ENCODE data around the gene DIAPH2.

The DIAPH2 gene

GRCh38 chrX:97431281-97431680 is 746.6 kb downstream of the DIAPH2 start:
- no peak overlapping the region for H3K27ac Mint-ChIP-seq
- peaks cover 50% of the 10 kb centered on the region for H3K36me3 Mint-ChIP-seq
- no peak for ATAC-seq
- H3K4me1 Mint-ChIP-seq = no peaks in the 10 kb centered on the region
- no peaks in the 10 kb centered on the region for H3K9me3 Mint-ChIP-seq
- H3K27me3 Mint-ChIP-seq = no peaks in the 10 kb centered on the region
- H3K4me3 Mint-ChIP-seq = no peak overlapping the region

DNA sequence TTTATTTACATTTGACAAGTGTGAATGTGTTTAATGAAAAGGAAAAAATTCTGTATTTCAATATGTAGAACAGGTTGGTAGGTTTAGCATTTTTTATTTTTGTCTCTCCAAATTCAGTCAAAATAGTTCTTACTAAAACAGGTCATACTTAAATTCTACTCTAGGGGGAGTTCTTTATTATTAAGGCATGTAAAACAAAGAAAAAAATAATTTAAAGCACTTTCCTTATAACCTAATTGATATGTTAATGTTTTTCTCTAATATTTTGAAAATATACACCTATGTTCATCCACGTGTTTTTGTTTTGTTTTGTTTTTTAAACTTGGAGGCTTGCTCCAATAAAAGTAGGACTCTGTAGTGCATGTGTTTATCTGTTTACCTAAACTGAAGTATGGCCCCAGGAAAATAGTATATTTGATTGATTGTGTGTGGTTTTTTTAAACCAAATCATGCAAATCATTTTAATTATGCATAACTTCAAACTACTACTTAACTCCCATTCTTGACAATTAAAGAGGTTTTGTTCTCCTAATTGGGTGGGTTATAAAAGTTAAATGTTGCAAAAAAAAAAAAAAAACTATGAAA is 761.7 kb downstream of the DIAPH2 start:
- Mint-ChIP-seq H3K36me3 (no peaks in the 10 kb centered on the region), H3K9me3 (no peaks in the 10 kb centered on the region), H3K4me1 (no peaks in the 10 kb centered on the region), H3K27ac (no peak overlapping the region), H3K27me3 (no peaks in the 10 kb centered on the region), H3K4me3 (no peak overlapping the region)
- no peak for ATAC-seq

- Mint-ChIP-seq H3K36me3 (no peaks in the 10 kb centered on the region), H3K9me3 (no peaks in the 10 kb centered on the region), H3K27me3 (no peaks in the 10 kb centered on the region), H3K4me1 (no peaks in the 10 kb centered on the region), H3K27ac (no peak overlapping the region), H3K4me3 (no peak overlapping the region)
- no peak for ATAC-seq
Observed at GRCh38 chrX:97447306-97447705, 762.7 kb downstream of the DIAPH2 start.

DNA sequence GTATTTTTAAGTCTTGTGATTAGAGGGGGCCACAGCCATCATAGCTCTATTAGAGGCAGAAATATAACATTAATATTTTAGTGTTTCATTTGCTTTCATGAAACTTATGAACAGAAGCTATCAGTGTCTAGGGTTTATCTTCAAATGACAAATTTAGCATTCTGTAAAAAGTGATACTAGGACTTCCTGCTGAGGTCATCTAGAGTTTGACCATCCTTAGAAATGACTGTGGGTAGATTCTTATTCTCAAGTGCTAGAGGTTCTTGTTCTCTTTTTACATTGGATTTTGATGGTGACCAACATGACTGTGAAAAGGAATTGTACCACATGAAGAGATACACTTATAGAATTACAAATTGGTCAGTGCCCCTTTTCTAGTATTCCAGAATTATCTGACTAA is 767.6 kb downstream of the DIAPH2 start:
- ATAC-seq = no peak
- Mint-ChIP-seq H3K4me1 (no peaks in the 10 kb centered on the region), H3K36me3 (peaks cover 7% of the 10 kb centered on the region), H3K27me3 (no peaks in the 10 kb centered on the region), H3K4me3 (no peak overlapping the region), H3K27ac (no peak overlapping the region), H3K9me3 (peaks cover 4% of the 10 kb centered on the region)

- Mint-ChIP-seq H3K27ac (no peak overlapping the region), H3K4me1 (no peaks in the 10 kb centered on the region), H3K27me3 (no peaks in the 10 kb centered on the region), H3K9me3 (no peaks in the 10 kb centered on the region), H3K36me3 (no peaks in the 10 kb centered on the region), H3K4me3 (no peak overlapping the region)
- no peak for ATAC-seq
Observed at GRCh38 chrX:97461763-97462162, 777.1 kb downstream of the DIAPH2 start.

- Mint-ChIP-seq H3K36me3 (no peaks in the 10 kb centered on the region), H3K4me1 (no peaks in the 10 kb centered on the region), H3K27ac (no peak overlapping the region), H3K9me3 (no peaks in the 10 kb centered on the region), H3K4me3 (no peak overlapping the region), H3K27me3 (no peaks in the 10 kb centered on the region)
- no peak for ATAC-seq
Observed at GRCh38 chrX:97471071-97471470, 786.4 kb downstream of the DIAPH2 start.

DNA sequence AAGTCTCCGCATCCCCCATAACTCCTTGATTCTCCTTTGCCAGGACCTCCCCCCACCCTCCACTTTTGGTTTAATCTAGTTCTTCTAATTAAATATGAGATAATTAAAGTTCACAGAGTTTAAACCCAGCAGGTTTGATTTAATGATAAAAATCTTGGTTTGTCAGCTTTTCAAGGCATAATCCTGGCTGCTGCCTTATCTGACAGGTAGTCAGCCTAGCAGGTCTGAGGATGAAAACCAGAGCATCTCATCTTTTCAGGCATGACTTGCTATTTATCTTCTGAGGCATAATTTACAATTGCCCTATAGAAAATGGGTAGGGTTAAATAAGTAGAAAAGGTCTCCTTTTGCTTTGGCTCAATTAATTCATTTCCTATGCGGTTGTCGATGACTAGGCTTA is 790.3 kb downstream of the DIAPH2 start:
- Mint-ChIP-seq H3K4me1 (no peaks in the 10 kb centered on the region), H3K9me3 (no peaks in the 10 kb centered on the region), H3K27me3 (no peaks in the 10 kb centered on the region), H3K36me3 (no peaks in the 10 kb centered on the region), H3K27ac (no peak overlapping the region), H3K4me3 (no peak overlapping the region)
- no peak for ATAC-seq

- H3K27ac Mint-ChIP-seq = no peak overlapping the region
- no peaks in the 10 kb centered on the region for H3K4me1 Mint-ChIP-seq
Observed at GRCh38 chrX:97479106-97479890, 794.7 kb downstream of the DIAPH2 start.

DNA sequence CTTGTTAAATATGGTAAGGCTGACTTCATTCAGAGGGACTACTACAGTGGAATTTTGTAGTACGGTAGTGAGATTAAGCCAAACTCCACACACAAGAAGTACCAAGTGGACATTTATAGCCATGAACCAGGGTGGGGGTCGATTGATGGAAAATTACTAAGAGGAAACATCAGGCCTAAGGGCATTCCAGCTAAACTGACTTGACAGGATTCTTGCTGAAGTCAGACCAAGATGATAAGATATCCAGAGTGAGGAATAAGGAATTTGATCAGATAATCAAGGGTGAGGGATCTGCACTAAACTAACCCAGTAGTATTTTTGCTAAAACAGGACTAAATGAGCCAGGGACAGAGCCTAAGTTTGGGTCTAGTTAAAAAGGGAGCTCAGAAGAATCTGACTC is 796.6 kb downstream of the DIAPH2 start:
- Mint-ChIP-seq H3K27me3 (no peaks in the 10 kb centered on the region), H3K4me1 (no peaks in the 10 kb centered on the region), H3K36me3 (no peaks in the 10 kb centered on the region), H3K9me3 (no peaks in the 10 kb centered on the region), H3K4me3 (no peak overlapping the region), H3K27ac (no peak overlapping the region)
- ATAC-seq = no peak

More at GRCh38 chrX:97479106-97479890, 794.7 kb downstream of the DIAPH2 start:
- Mint-ChIP-seq H3K27me3 (no peaks in the 10 kb centered on the region), H3K36me3 (no peaks in the 10 kb centered on the region), H3K4me3 (no peak overlapping the region), H3K9me3 (no peaks in the 10 kb centered on the region)
- ATAC-seq = no peak

DNA sequence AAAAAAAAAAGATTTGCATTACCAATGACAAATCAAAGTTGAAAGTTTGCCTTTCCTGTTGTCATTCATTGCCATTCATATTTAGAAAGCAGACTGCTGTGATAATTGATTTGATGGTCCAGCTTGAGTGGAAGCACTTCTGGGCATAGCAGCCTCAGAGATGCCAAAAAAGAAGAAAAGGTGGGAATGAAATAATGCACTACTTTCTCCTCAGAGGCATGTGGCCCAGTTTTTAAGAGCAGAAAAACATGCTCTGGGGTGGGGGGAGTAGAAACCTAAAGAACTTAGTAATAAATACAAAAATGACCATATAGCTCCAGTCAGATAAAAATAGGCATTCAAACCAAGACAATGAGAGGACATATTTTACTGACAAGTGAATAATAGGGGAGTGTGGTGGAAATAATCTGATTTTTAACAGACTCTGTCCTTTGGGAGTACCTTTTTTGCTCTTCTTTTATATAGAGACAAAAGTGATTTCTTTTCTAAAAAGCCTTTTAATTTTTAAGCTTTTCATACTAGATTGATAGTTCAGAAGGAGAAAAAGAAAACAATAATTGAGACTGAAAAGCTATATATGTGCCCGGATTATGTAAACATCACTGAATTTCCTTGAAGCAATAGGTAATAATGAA is 798.1 kb downstream of the DIAPH2 start:
- no peaks in the 10 kb centered on the region for H3K36me3 Mint-ChIP-seq
- no peaks in the 10 kb centered on the region for H3K4me1 Mint-ChIP-seq
- H3K4me3 Mint-ChIP-seq = no peak overlapping the region
- no peak for ATAC-seq
- H3K27me3 Mint-ChIP-seq = no peaks in the 10 kb centered on the region
- H3K9me3 Mint-ChIP-seq = no peaks in the 10 kb centered on the region
- H3K27ac Mint-ChIP-seq = no peak overlapping the region

DNA sequence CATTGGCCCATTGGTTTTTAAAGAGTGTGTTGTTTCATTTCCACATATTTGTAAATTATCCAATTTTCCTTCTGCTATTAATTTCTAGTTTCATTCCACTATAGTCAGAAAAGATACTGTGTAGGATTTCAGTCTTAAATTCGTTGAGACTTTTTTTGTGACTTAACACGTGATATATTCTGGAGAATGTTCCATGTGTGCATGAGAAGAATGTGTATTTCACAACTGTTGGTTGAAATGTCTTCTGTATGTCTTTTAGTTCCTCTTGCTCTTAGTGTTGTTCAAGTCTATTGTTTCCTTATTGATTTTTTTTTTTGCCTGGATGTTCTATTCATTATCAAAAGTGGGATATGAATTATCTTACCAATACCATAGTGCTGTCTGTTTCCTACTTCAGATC is 806.0 kb downstream of the DIAPH2 start:
- Mint-ChIP-seq H3K9me3 (peaks cover 7% of the 10 kb centered on the region), H3K27ac (no peak overlapping the region), H3K4me3 (no peak overlapping the region), H3K4me1 (no peaks in the 10 kb centered on the region), H3K27me3 (no peaks in the 10 kb centered on the region), H3K36me3 (peaks cover 12% of the 10 kb centered on the region)
- no peak for ATAC-seq

DNA sequence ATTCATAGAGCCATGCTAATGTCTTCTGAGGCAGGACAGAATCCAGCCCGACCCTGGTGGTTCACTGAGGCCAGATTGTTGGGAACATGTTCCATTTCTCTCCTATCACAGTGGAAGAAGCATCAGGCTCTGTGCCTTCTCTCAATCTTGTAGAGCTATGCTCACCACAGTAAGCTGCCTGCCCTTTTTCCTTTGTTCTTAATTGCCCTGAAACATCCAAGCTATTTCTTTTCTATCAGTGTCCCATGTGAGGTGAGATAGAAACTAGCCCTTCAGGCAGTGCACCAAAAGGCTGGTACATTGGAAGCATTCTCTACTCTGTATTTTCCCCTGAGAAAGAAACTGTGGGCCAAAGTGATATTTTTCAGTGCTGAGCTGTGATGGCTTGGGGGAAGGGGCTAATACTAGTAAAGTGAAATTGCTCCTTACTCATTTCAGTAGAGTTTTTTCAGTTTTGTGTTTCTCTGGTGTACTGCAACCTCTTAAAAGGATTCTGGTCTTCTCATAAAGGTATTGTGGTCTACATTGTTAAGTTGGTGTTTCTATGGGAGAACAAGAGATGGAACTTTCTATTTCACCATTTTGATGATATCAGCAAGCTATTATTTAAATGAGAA is 810.2 kb downstream of the DIAPH2 start:
- no peak for ATAC-seq
- Mint-ChIP-seq H3K9me3 (peaks cover 7% of the 10 kb centered on the region), H3K27ac (no peak overlapping the region), H3K4me3 (no peak overlapping the region), H3K36me3 (peaks cover 12% of the 10 kb centered on the region), H3K27me3 (no peaks in the 10 kb centered on the region), H3K4me1 (peaks cover 6% of the 10 kb centered on the region)

GRCh38 chrX:97498093-97498492 is 813.5 kb downstream of the DIAPH2 start:
- ATAC-seq = no peak
- Mint-ChIP-seq H3K27me3 (no peaks in the 10 kb centered on the region), H3K36me3 (no peaks in the 10 kb centered on the region), H3K27ac (no peak overlapping the region), H3K4me3 (no peak overlapping the region), H3K4me1 (peaks cover 6% of the 10 kb centered on the region), H3K9me3 (no peaks in the 10 kb centered on the region)

- Mint-ChIP-seq H3K4me3 (no peak overlapping the region), H3K9me3 (no peaks in the 10 kb centered on the region), H3K36me3 (no peaks in the 10 kb centered on the region), H3K27ac (no peak overlapping the region), H3K27me3 (no peaks in the 10 kb centered on the region), H3K4me1 (no peaks in the 10 kb centered on the region)
- ATAC-seq = no peak
Observed at GRCh38 chrX:97504431-97504830, 819.8 kb downstream of the DIAPH2 start.

DNA sequence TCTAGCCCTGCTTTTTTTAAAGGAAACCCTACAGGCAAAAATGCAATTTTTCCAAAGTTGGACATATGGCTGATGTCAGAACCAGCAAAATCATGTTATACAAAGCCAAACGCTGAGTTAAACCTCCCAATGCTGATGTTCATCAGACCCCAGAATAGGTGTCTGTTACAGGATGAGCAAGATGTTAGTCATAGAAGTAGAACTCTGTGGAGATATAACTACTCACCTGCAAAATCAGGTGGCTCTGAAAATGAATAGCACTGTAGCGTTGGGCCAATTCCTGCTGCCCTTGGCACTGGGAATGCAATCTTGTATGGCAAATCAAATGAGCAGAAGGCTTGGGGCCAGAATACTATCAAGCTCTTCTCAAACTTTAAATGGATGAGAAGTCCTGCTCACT is 833.1 kb downstream of the DIAPH2 start:
- ATAC-seq = no peak
- H3K4me3 Mint-ChIP-seq = no peak overlapping the region
- H3K36me3 Mint-ChIP-seq = peaks cover 4% of the 10 kb centered on the region
- H3K27ac Mint-ChIP-seq = no peak overlapping the region
- H3K27me3 Mint-ChIP-seq = no peaks in the 10 kb centered on the region
- H3K9me3 Mint-ChIP-seq = no peaks in the 10 kb centered on the region
- H3K4me1 Mint-ChIP-seq = no peaks in the 10 kb centered on the region

Measured in stimulated activated memory B cell treated with anti-CD40 and anti-IgM and Interleukin-4, amounts not matched to agents 10 μg/mL and 1 μg/mL and 100 μg/mL, for 72 hours (primary cell).